SK-N-MC (cell line): ENCODE results near the gene POT1.

Experiments used
- EZH2 ChIP-seq: fragments of 200-600 bp; sonication (generic); IDR thresholded peaks from one replicate; pipeline ENCODE4 v1.6.1; 2017; ENCODE audit warnings: antibody characterized with exemption
- FOXP2 ChIP-seq: optimal IDR thresholded peaks from 2 replicates; pipeline ENCODE3; 2011; ENCODE audit warnings: mild to moderate bottlenecking, moderate library complexity; ENCODE audit not compliant: insufficient read depth; ENCODE audit errors: extremely low read length, control extremely low read depth
- POLR2AphosphoS5 ChIP-seq: IDR thresholded peaks from 2 replicates; pipeline ENCODE4 v1.6.1; 2012; ENCODE audit warnings: mild to moderate bottlenecking, low read depth, low read length, borderline replicate concordance

- TF ChIP-seq POLR2AphosphoS5 (no peak), EZH2 (no peak), FOXP2 (no peak)
These were observed 16.7 kb downstream of the POT1 start for GRCh38 chr7:124912972-124913371.
